HCT116 (cell line): ENCODE data around the gene STYK1. TPM values are rescaled to one million over a fixed set of nuclear protein-coding genes. Genes with fewer than 3 reads are reported as not detected.

Source experiments
- ATAC-seq: fragments of 200-7000 bp; cut with Tn5 transposase; 2 replicates; pipeline ENCODE4 v1.9.1; 2020; ENCODE audit warnings: mild to moderate bottlenecking, moderate library complexity
- BruUV-seq: library from RNA; stranded (reverse); fragments of 400-500 nt; replicated peaks from 2 replicates; lab custom pipeline; 2021; lab: Mats Ljungman, UMichigan
- CTCF ChIA-PET: fragments of 300-600 bp; sonication (Branson Sonifier 250); formaldehyde crosslinking; loops from one replicate; lab custom pipeline; 2021; ENCODE audit warnings: antibody characterized with exemption; lab: Charles Lee
- POLR2A ChIA-PET: fragments of 300-600, 350-600 bp; sonication (Branson Sonifier 250); formaldehyde crosslinking; loops from one replicate; lab custom pipeline; 2021; ENCODE audit warnings: antibody characterized with exemption; lab: Charles Lee
- RAD21 ChIA-PET, 2 experiments: fragments of 300-600 bp; sonication (Branson Sonifier 250); formaldehyde crosslinking; loops; one replicate each; lab custom pipeline; 2023; ENCODE audit warnings: low total read pairs in 2 of 2; ENCODE audit not compliant: uncharacterized antibody in 2 of 2, unreplicated experiment in 2 of 2, low non-redundant PET in 1 of 2; lab: Charles Lee
- DNase-seq: peaks from one replicate; pipeline ENCODE4 v3.0.0-alpha.2; 2010; ENCODE audit warnings: low read depth, low spot score
- H2AFZ ChIP-seq: fragments of 200-600 bp; shearing (Covaris generic), sonication (generic); 2 replicates; pipeline ENCODE4 v1.6.1; 2017; ENCODE audit warnings: low read depth, mixed run types, mixed read lengths, antibody characterized with exemption, low read length; ENCODE audit not compliant: poor library complexity, severe bottlenecking
- H3K27ac ChIP-seq: 2 replicates; pipeline ENCODE4 v1.5.1; 2012; ENCODE audit warnings: low read depth, low read length
- H3K27me3 ChIP-seq: fragments of 200-600 bp; sonication (generic); 2 replicates; pipeline ENCODE4 v1.6.1; 2016; ENCODE audit warnings: mixed run types, low read length, mixed read lengths; ENCODE audit not compliant: insufficient read depth
- H3K36me3 ChIP-seq, 2 experiments: fragments of 200-500 bp in 1 of 2; fragments of 200-600 bp in 1 of 2; sonication (Bioruptor generic) in 1 of 2; sonication (generic) in 1 of 2; 2 replicates each; pipeline versions ENCODE4 v1.5.1 to v1.6.1; 2014 to 2016; ENCODE audit warnings: low read length in 2 of 2, inconsistent platforms in 1 of 2, mixed read lengths in 1 of 2, mixed run types in 1 of 2; ENCODE audit not compliant: insufficient read depth in 2 of 2, control insufficient read depth in 1 of 2
- H3K4me1 ChIP-seq, 2 experiments: fragments of 200-600 bp in 1 of 2; sonication (generic) in 1 of 2; 2 replicates each; pipeline versions ENCODE4 v1.5.1 to v1.6.1; 2012 to 2017; ENCODE audit warnings: low read length in 2 of 2, inconsistent platforms in 1 of 2, mild to moderate bottlenecking in 1 of 2, mixed read lengths in 1 of 2, mixed run types in 1 of 2, moderate library complexity in 1 of 2; ENCODE audit not compliant: insufficient read depth in 2 of 2, control insufficient read depth in 1 of 2
- H3K4me2 ChIP-seq: fragments of 200-600 bp; sonication (generic); 2 replicates; pipeline ENCODE4 v1.6.1; 2017; ENCODE audit warnings: mixed run types, low read length, mixed read lengths
- H3K4me3 ChIP-seq, 2 experiments: fragments of 200-600 bp in 1 of 2; sonication (generic) in 1 of 2; replicated peaks in 1 of 2; 2 replicates each; pipeline ENCODE4 v1.5.1; 2011 to 2016; ENCODE audit warnings: low read length in 2 of 2, control low read depth in 1 of 2, low read depth in 1 of 2, mild to moderate bottlenecking in 1 of 2, mixed read lengths in 1 of 2, mixed run types in 1 of 2
- H3K79me2 ChIP-seq: fragments of 200-600 bp; sonication (generic); 2 replicates; pipeline ENCODE4 v1.6.1; 2017; ENCODE audit warnings: mild to moderate bottlenecking, mixed run types, low read length, moderate library complexity, mixed read lengths; ENCODE audit not compliant: insufficient read depth
- H3K9ac ChIP-seq: fragments of 200-600 bp; sonication (generic); 2 replicates; pipeline ENCODE4 v1.6.1; 2016; ENCODE audit warnings: low read length, mixed read lengths
- H3K9me2 ChIP-seq: fragments of 200-600 bp; sonication (generic), shearing (Covaris generic); 2 replicates; pipeline ENCODE4 v1.6.1; 2017; ENCODE audit warnings: mixed run types, mild to moderate bottlenecking, moderate library complexity; ENCODE audit not compliant: insufficient read depth
- H3K9me3 ChIP-seq, 2 experiments: fragments of 200-500 bp in 1 of 2; fragments of 200-600 bp in 1 of 2; sonication (Bioruptor generic) in 1 of 2; sonication (generic) in 1 of 2; 2 replicates each; pipeline ENCODE4 v1.6.1; 2014 to 2017; ENCODE audit warnings: low read length in 2 of 2, mixed read lengths in 2 of 2, inconsistent platforms in 1 of 2, low read depth in 1 of 2, mild to moderate bottlenecking in 1 of 2, mixed run types in 1 of 2, moderate library complexity in 1 of 2; ENCODE audit not compliant: control insufficient read depth in 1 of 2, insufficient read depth in 1 of 2
- H4K20me1 ChIP-seq: fragments of 200-600 bp; sonication (generic), shearing (Covaris generic); 2 replicates; pipeline ENCODE4 v1.6.1; 2017; ENCODE audit warnings: mixed run types, mild to moderate bottlenecking, moderate library complexity; ENCODE audit not compliant: insufficient read depth
- CTCF ChIP-seq, 3 experiments: fragments of 200-600 bp in 1 of 3; sonication (generic) in 1 of 3; IDR thresholded peaks in 2 of 3; conservative IDR thresholded peaks in 1 of 3; 2 replicates each; pipeline ENCODE4 v1.5.1; 2012 to 2017; ENCODE audit warnings: low read depth in 2 of 3, low read length in 2 of 3, antibody characterized with exemption in 1 of 3, borderline replicate concordance in 1 of 3, control low read depth in 1 of 3, mild to moderate bottlenecking in 1 of 3, mixed read lengths in 1 of 3, mixed run types in 1 of 3, moderate library complexity in 1 of 3; ENCODE audit not compliant: insufficient read depth in 1 of 3
- EGR1 ChIP-seq: IDR thresholded peaks from 2 replicates; pipeline ENCODE4 v1.6.1; 2012; ENCODE audit warnings: low read depth
- ELF1 ChIP-seq: IDR thresholded peaks from 2 replicates; pipeline ENCODE4 v1.6.1; 2012; ENCODE audit warnings: low read depth, borderline replicate concordance
- POLR2AphosphoS5 ChIP-seq: IDR thresholded peaks from 2 replicates; pipeline ENCODE4 v1.6.1; 2011; ENCODE audit warnings: mild to moderate bottlenecking, low read depth, low read length, moderate library complexity
- RAD21 ChIP-seq: IDR thresholded peaks from 2 replicates; pipeline ENCODE4 v1.6.1; 2012; ENCODE audit warnings: low read depth, mild to moderate bottlenecking
- REST ChIP-seq: IDR thresholded peaks from 2 replicates; pipeline ENCODE4 v1.6.1; 2012; ENCODE audit warnings: low read depth
- ZBTB33 ChIP-seq: IDR thresholded peaks from 2 replicates; pipeline ENCODE4 v1.6.1; 2011; ENCODE audit warnings: mild to moderate bottlenecking, low read length, moderate library complexity; ENCODE audit not compliant: insufficient replicate concordance; ENCODE audit errors: extremely low read depth
- ZFX ChIP-seq: fragments of 450-650 bp; IDR thresholded peaks from 2 replicates; pipeline ENCODE4 v1.6.1; 2017
- ZNF274 ChIP-seq: fragments of 200-500 bp; sonication (Bioruptor generic); IDR thresholded peaks from 2 replicates; pipeline ENCODE4 v1.6.1; 2014; ENCODE audit warnings: mild to moderate bottlenecking, low read depth, low read length, inconsistent platforms
- intact Hi-C: fragments of 100-400 bp; cut with micrococcal nuclease; formaldehyde crosslinking; loops from 2 replicates; pipeline ENCODE4 v1.10.0; 2022
- total RNA-seq: library from RNA; stranded (reverse); gene quantifications from one replicate; pipeline ENCODE4 v1.2.1, GENCODE V29; 2021; ENCODE audit not compliant: unreplicated experiment

STYK1 gene
- total RNA-seq, 1 experiment from 2014 or later: 4.4 TPM

DNA sequence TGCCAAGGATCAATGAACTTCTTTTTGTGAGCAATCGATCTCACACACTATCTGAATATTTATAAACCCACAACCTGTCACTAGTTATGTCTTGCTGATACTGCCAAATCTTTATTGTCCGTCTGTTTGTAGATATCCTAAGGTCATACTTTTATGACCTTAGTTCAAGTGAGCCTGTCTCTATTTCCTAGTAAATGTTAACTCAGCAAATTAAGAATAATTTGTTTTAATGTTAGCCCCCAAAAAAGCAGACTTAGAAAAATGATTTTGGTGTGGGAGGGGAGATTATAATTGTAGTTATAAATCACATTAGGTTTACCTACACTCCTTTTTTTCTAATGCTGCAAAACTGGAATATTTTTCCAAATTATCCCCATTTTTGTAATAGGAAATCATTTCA lies 9.4 kb downstream of the STYK1 start (continued):
- TF ChIP-seq REST: no peak
- TF ChIP-seq EGR1: no peak
- TF ChIP-seq POLR2AphosphoS5: no peak
- no peak for TF ChIP-seq ZBTB33
- no peak for TF ChIP-seq RAD21

DNA sequence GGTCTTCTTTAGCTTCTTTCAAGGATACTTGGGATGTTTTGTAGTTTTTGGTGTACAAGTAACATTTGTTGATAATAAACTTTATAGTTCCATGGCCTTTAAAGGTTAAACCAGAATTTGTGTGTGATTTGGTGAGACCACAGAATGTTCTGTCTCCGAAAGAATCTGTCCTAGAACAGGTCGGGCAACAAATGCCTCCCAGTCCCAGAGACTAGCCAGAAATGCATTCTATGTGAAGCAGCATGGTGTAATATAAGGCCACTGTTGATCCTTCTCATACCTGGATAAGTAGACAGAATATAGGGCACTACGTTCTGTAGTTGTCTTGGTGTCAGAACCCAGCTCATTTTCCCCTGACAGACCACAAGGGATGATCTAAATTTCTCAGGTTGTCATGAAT lies 10.0 kb downstream of the STYK1 start:
- POLR2A ChIA-PET: no interaction called here
- no peak for ATAC-seq

More for the DNA sequence above, 10.0 kb downstream of the STYK1 start:
- no TSS peak for BruUV-seq
- Histone ChIP-seq H3K9me3 (no peaks in the 10 kb centered on the region), H3K27me3 (no peaks in the 10 kb centered on the region), H3K4me3 (no peak overlapping the region), H3K4me1 (no peaks in the 10 kb centered on the region), H3K36me3 (no peaks in the 10 kb centered on the region), H2AFZ (no peak overlapping the region), H3K79me2 (no peaks in the 10 kb centered on the region), H3K4me2 (no peak overlapping the region), H3K9me2 (no peaks in the 10 kb centered on the region), H3K27ac (no peak overlapping the region), H4K20me1 (no peaks in the 10 kb centered on the region), H3K9ac (no peak overlapping the region)
- CTCF ChIA-PET: no interaction called here
- intact Hi-C loops: no loop called here
- RAD21 ChIA-PET: no interaction called here
- no peak for TF ChIP-seq CTCF (IDR thresholded peaks at IDR 0.05 in 2 of 3, conservative IDR thresholded peaks at IDR 0.05 in 1 of 3; ENCODE audit: borderline replicate concordance in 1 of 3, insufficient read depth in 1 of 3, low read depth in 2 of 3, low read length in 2 of 3)
- TF ChIP-seq ELF1: no peak
- TF ChIP-seq ZFX: no peak
- no peak for TF ChIP-seq ZNF274
- TF ChIP-seq EGR1: no peak
- TF ChIP-seq ZBTB33: no peak
- no peak for DNase-seq
